ENCODE results near the gene VPS50.

DNA sequence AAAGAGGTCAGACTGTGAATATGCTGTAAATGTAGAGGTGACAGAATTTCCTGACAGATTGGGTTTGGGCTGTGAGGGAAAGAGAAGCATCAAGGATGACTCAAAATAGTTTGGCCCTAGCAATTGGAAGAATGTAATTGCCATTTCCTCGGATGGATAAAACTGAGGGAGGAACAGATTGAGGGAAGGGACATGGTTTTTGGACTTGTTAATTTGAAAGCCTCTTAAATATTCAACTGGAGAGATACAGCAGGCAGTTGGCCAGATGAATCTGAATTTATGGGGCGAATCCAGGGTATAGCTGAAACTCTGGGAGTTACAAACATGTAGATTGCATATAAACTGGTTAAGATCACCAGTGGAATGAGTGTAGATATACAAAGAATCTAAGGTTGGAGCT, 3.4 kb downstream of the VPS50 start:
- TF ChIP-seq POLR2AphosphoS5 (IDR thresholded peaks at IDR 0.05; ENCODE audit: low read depth, low read length) (no peak), TAF1 (IDR thresholded peaks at IDR 0.05; ENCODE audit: low read depth, low read length) (no peak)
